Hypothalamus (tissue), 51 donors: ENCODE data around the gene SELP.

Experiments used
- DNase-seq, 51 donors: peaks; one replicate each; lab custom pipeline; 2025; lab: John Stamatoyannopoulos, UW

The SELP gene

GRCh38 chr1:169577981-169578738 is 51.8 kb downstream of the SELP start:
- DNase-seq, result no peak

GRCh38 chr1:169576935-169577331 is 53.0 kb downstream of the SELP start:
- DNase-seq, result no peak

GRCh38 chr1:169576241-169576934 is 53.5 kb downstream of the SELP start:
- peak in 11 of 51 donors; percentile 1 to 15 (median 7) for DNase-seq

- DNase-seq, result no peak
Measured at GRCh38 chr1:169574336-169574735, 55.6 kb downstream of the SELP start.

- DNase-seq, result no peak
Measured at GRCh38 chr1:169572187-169572586, 57.7 kb downstream of the SELP start.

GRCh38 chr1:169571450-169571849 is 58.5 kb downstream of the SELP start:
- no peak for DNase-seq

- no peak for DNase-seq
Measured at GRCh38 chr1:169570172-169570574, 59.8 kb downstream of the SELP start.

GRCh38 chr1:169568497-169568896 is 61.4 kb downstream of the SELP start:
- no peak for DNase-seq

- DNase-seq, result no peak
Measured at GRCh38 chr1:169565335-169566271, 64.3 kb downstream of the SELP start.

- DNase-seq, result no peak
Measured at GRCh38 chr1:169563650-169564049, 66.3 kb downstream of the SELP start.

- DNase-seq, result no peak
Measured at GRCh38 chr1:169563019-169563615, 66.8 kb downstream of the SELP start.

GRCh38 chr1:169561692-169562091 is 68.2 kb downstream of the SELP start:
- no peak for DNase-seq

GRCh38 chr1:169557131-169557530 is 72.8 kb downstream of the SELP start:
- no peak for DNase-seq

- DNase-seq, result peak in 2 of 51 donors; percentile 3 to 6
Measured at GRCh38 chr1:169550294-169550693, 79.6 kb downstream of the SELP start.

- DNase-seq, result no peak
Measured at GRCh38 chr1:169548282-169548681, 81.6 kb downstream of the SELP start.

GRCh38 chr1:169546087-169546995 is 83.6 kb downstream of the SELP start:
- peak in 33 of 51 donors; percentile 0 to 68 (median 30) for DNase-seq

- DNase-seq, result no peak
Measured at GRCh38 chr1:169545472-169545871, 84.5 kb downstream of the SELP start.

GRCh38 chr1:169538998-169539871 is 90.7 kb downstream of the SELP start:
- DNase-seq, result no peak
